SK-N-MC (cell line): ENCODE data around the gene TACC2.

Source experiments
- EZH2 ChIP-seq: fragments of 200-600 bp; sonication (generic); IDR thresholded peaks from one replicate; pipeline ENCODE4 v1.6.1; 2017; ENCODE audit warnings: antibody characterized with exemption
- POLR2AphosphoS5 ChIP-seq: IDR thresholded peaks from 2 replicates; pipeline ENCODE4 v1.6.1; 2012; ENCODE audit warnings: mild to moderate bottlenecking, low read depth, low read length, borderline replicate concordance

DNA sequence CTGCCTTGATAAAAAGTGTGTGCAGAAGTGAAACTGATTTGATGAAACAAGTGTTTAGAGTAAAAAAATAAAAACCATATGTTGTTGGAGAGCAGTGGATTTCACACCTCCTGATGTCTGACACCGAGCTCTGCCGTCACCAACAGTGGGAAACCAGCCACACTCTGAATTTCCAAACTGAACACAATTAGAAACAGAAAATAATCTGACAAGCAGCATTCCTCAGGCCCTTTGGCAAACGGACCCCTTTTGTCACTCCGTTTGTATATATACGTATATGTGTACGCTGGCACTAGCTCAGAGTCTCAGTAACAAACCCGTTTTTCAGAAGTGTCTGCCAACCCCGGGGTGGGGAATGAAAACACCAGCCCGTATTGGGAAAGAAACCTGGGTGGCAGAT, 32.4 kb downstream of the TACC2 start:
- TF ChIP-seq POLR2AphosphoS5 (no peak), EZH2 (no peak)
